Liver (tissue), 9 donors: ENCODE measurements around the gene RNF212. TPM values are rescaled to one million over a fixed set of nuclear protein-coding genes. Genes with fewer than 3 reads are reported as not detected.

Source experiments
- DNase-seq: peaks from one replicate; pipeline ENCODE4 v3.0.0-alpha.2; 2017; ENCODE audit warnings: low spot score
- H3K27ac ChIP-seq, 2 donors: one replicate each; pipeline ENCODE4 v1.7.0; 2013; ENCODE audit warnings: inconsistent platforms in 2 of 2, low read length in 2 of 2, control low read depth in 1 of 2, low read depth in 1 of 2, mild to moderate bottlenecking in 1 of 2
- H3K27me3 ChIP-seq, 4 donors: one replicate each; pipeline versions ENCODE4 v1.6.1 to v1.7.0; 2013; ENCODE audit warnings: low read length in 3 of 4, inconsistent platforms in 1 of 4, mild to moderate bottlenecking in 1 of 4, moderate library complexity in 1 of 4; ENCODE audit not compliant: control insufficient read depth in 4 of 4, insufficient read depth in 4 of 4
- H3K36me3 ChIP-seq, 4 donors: one replicate each; pipeline versions ENCODE4 v1.6.1 to v1.7.0; 2013; ENCODE audit warnings: low read length in 3 of 4, mild to moderate bottlenecking in 3 of 4, low read depth in 1 of 4, moderate library complexity in 1 of 4; ENCODE audit not compliant: control insufficient read depth in 4 of 4, insufficient read depth in 3 of 4
- H3K4me1 ChIP-seq, 4 donors: one replicate each; pipeline versions ENCODE4 v1.6.1 to v1.7.0; 2013; ENCODE audit warnings: low read length in 3 of 4, mild to moderate bottlenecking in 3 of 4, moderate library complexity in 1 of 4; ENCODE audit not compliant: control insufficient read depth in 4 of 4, insufficient read depth in 4 of 4
- H3K4me3 ChIP-seq, 3 donors: one replicate each; pipeline versions ENCODE4 v1.6.1 to v1.7.0; 2013; ENCODE audit warnings: low read length in 3 of 3, control low read depth in 1 of 3, low read depth in 1 of 3, mild to moderate bottlenecking in 1 of 3
- H3K9ac ChIP-seq, 2 donors: one replicate each; pipeline ENCODE4 v1.7.0; 2013; ENCODE audit warnings: low read length in 2 of 2, mild to moderate bottlenecking in 2 of 2, moderate library complexity in 2 of 2, control low read depth in 1 of 2, low read depth in 1 of 2
- H3K9me3 ChIP-seq, 4 donors: one replicate each; pipeline versions ENCODE4 v1.6.1 to v1.7.0; 2013; ENCODE audit warnings: low read length in 3 of 4; ENCODE audit not compliant: control insufficient read depth in 4 of 4
- CTCF ChIP-seq: fragments of 150-350 bp; IDR thresholded peaks from 2 replicates; pipeline ENCODE4 v1.5.1; 2017; ENCODE audit warnings: improper control_type of control experiment, low read depth, low read length; ENCODE audit not compliant: missing input control
- EGR1 ChIP-seq, 2 donors: IDR thresholded peaks; 2 replicates each; pipeline ENCODE4 v1.6.1; 2016 to 2018; ENCODE audit warnings: antibody characterized with exemption in 2 of 2, low read depth in 2 of 2
- FOXA2 ChIP-seq: IDR thresholded peaks from 2 replicates; pipeline ENCODE4 v1.6.1; 2016; ENCODE audit warnings: antibody characterized with exemption
- JUND ChIP-seq, 2 donors: IDR thresholded peaks; 2 replicates each; pipeline ENCODE4 v1.6.1; 2016; ENCODE audit warnings: antibody characterized with exemption in 2 of 2
- NR2F2 ChIP-seq: IDR thresholded peaks from 2 replicates; pipeline ENCODE4 v1.6.1; 2016; ENCODE audit warnings: antibody characterized with exemption
- RAD21 ChIP-seq, 2 donors: IDR thresholded peaks; 2 replicates each; pipeline ENCODE4 v1.6.1; 2016; ENCODE audit warnings: antibody characterized with exemption in 2 of 2, mild to moderate bottlenecking in 2 of 2
- REST ChIP-seq: IDR thresholded peaks from 2 replicates; pipeline ENCODE4 v1.6.1; 2016; ENCODE audit warnings: antibody characterized with exemption, mild to moderate bottlenecking
- SP1 ChIP-seq: IDR thresholded peaks from 2 replicates; pipeline ENCODE4 v1.6.1; 2018; ENCODE audit warnings: antibody characterized with exemption, mild to moderate bottlenecking
- WGBS: extraction: QIAGEN DNeasy Blood & Tissue Kit; methylation state at CpG from one replicate; pipeline ENCODE4 v1.1.7; 2013; 5-methylcytosine and 5-hydroxymethylcytosine counted together
- polyA plus RNA-seq, 2 donors: library from polyadenylated mRNA; stranded (reverse) in 1 of 2; unstranded in 1 of 2; fragments of 200-250 nt in 1 of 2; fragments of >200 nt in 1 of 2; fragmentation: Nextera tagmentation in 1 of 2; extraction: Ambion mirVana in 1 of 2; gene quantifications; one replicate each; pipeline versions ENCODE4 v1.2.1 to v1.2.3, GENCODE V29; 2013 to 2015
- total RNA-seq, 2 donors: library from RNA; depleted of rRNA; stranded (reverse); fragments of >200 nt; gene quantifications; one replicate each; pipeline ENCODE4 v1.2.3, GENCODE V29; 2014
- TF ChIP-seq, protein P1 (sequence below): IDR thresholded peaks from 2 replicates; pipeline ENCODE4 v1.6.1; 2016; ENCODE audit warnings: antibody characterized with exemption
- donor health status: healthy.
- donor health status: healthy.
- donor health status: healthy.
- donor health status: healthy.
- donor health status: healthy.

The RNF212 gene
- total and polyA plus RNA-seq, 4 donors = 0.32 to 0.47 (median 0.38) TPM; not detected in 1

- Histone ChIP-seq H3K4me1 (peaks cover 0 to 8% (median 0%) of the 10 kb centered on the region in 4 donors), H3K4me3 (no peak overlapping the region), H3K27ac (no peak overlapping the region), H3K27me3 (no peaks in the 10 kb centered on the region), H3K9me3 (no peaks in the 10 kb centered on the region), H3K9ac (no peak overlapping the region), H3K36me3 (peaks cover 0 to 17% (median 10%) of the 10 kb centered on the region in 4 donors)
- DNase-seq = no peak
- 98% methylated on average over 83 of the region's 83 CpGs for WGBS
- TF ChIP-seq CTCF (no peak), REST (no peak), NR2F2 (no peak), JUND (IDR thresholded peaks at IDR 0.05) (no peak), RAD21 (IDR thresholded peaks at IDR 0.05) (no peak), FOXA2 (no peak)
- TF ChIP-seq, protein P1, sequence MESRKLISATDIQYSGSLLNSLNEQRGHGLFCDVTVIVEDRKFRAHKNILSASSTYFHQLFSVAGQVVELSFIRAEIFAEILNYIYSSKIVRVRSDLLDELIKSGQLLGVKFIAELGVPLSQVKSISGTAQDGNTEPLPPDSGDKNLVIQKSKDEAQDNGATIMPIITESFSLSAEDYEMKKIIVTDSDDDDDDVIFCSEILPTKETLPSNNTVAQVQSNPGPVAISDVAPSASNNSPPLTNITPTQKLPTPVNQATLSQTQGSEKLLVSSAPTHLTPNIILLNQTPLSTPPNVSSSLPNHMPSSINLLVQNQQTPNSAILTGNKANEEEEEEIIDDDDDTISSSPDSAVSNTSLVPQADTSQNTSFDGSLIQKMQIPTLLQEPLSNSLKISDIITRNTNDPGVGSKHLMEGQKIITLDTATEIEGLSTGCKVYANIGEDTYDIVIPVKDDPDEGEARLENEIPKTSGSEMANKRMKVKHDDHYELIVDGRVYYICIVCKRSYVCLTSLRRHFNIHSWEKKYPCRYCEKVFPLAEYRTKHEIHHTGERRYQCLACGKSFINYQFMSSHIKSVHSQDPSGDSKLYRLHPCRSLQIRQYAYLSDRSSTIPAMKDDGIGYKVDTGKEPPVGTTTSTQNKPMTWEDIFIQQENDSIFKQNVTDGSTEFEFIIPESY = no peak
Observed at GRCh38 chr4:1023895-1024740, 89.2 kb downstream of the RNF212 start.

DNA sequence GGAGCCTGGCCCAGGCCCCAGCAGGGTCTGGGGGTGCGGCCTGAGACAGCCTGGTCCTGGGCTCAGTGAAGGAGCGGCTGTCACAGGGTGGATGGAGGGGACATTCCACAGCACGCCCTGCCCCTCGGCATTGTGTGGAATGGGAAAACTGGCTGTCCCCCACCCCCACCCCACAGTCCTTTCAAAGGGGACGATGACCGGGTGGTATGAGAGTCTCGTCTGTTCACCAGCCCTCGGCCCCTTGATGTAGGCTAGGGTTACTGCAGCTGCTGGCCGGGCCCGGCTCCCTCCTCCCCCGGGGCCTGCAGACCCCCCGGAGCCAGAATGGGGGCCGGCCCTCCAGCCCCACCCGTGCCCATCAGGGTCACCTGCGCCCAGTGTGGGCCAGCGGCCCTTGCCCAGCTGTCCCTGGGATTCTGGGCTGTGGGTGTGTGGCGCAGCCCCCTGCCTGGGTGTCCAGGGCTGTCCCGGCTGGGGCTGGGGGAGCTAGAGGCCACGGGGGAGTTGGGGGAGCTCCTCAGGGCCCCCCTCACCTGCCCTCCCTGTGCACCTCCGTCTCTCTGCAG is 90.2 kb downstream of the RNF212 start:
- WGBS = 93% methylated on average over 20 of the region's 20 CpGs
- no peaks in the 10 kb centered on the region for H3K9me3 ChIP-seq
- no peak for DNase-seq

More for the DNA sequence above, 90.2 kb downstream of the RNF212 start:
- no peak overlapping the region for H3K9ac ChIP-seq
- H3K27me3 ChIP-seq = no peaks in the 10 kb centered on the region
- H3K27ac ChIP-seq = no peak overlapping the region
- H3K36me3 ChIP-seq = peaks cover 0 to 17% (median 10%) of the 10 kb centered on the region in 4 donors
- H3K4me1 ChIP-seq = peaks cover 0 to 8% (median 0%) of the 10 kb centered on the region in 4 donors
- no peak overlapping the region for H3K4me3 ChIP-seq
- no peak for TF ChIP-seq SP1
- TF ChIP-seq EGR1 (IDR thresholded peaks at IDR 0.05; ENCODE audit: low read depth in 2 of 2) = no peak
